GM23248 (cell line): ENCODE results near the gene PPDPF. TPM values are rescaled to one million over a fixed set of nuclear protein-coding genes. Genes with fewer than 3 reads are reported as not detected.

Experiments used
- DNase-seq: peaks from one replicate; pipeline ENCODE4 v3.0.0-alpha.2; 2015
- H2AFZ ChIP-seq: fragments of 200-600 bp; sonication (generic); 2 replicates; pipeline ENCODE4 v1.6.1; 2016; ENCODE audit warnings: antibody characterized with exemption
- H3F3A ChIP-seq: fragments of 200-600 bp; sonication (generic); 2 replicates; pipeline ENCODE4 v1.6.1; 2016; ENCODE audit warnings: mild to moderate bottlenecking, antibody characterized with exemption, mixed run types; ENCODE audit not compliant: insufficient read depth
- H3K27ac ChIP-seq: fragments of 200-600 bp; sonication (generic); 2 replicates; pipeline ENCODE4 v1.5.1; 2016; ENCODE audit warnings: mild to moderate bottlenecking
- H3K27me3 ChIP-seq: fragments of 200-600 bp; sonication (generic); replicated peaks from 2 replicates; pipeline ENCODE4 v1.6.1; 2016; ENCODE audit warnings: mild to moderate bottlenecking; ENCODE audit not compliant: insufficient read depth
- H3K36me3 ChIP-seq: fragments of 200-600 bp; sonication (generic); 2 replicates; pipeline ENCODE4 v1.6.1; 2016; ENCODE audit warnings: low read depth, mild to moderate bottlenecking
- H3K4me1 ChIP-seq: fragments of 200-600 bp; sonication (generic); 2 replicates; pipeline ENCODE4 v1.6.1; 2016; ENCODE audit warnings: mild to moderate bottlenecking; ENCODE audit not compliant: insufficient read depth
- H3K4me2 ChIP-seq: fragments of 200-600 bp; sonication (generic); one replicate; pipeline ENCODE4 v1.6.1; 2016; ENCODE audit warnings: mild to moderate bottlenecking; ENCODE audit not compliant: unreplicated experiment
- H3K4me3 ChIP-seq: fragments of 200-600 bp; sonication (generic); 2 replicates; pipeline ENCODE4 v1.5.1; 2016; ENCODE audit warnings: mild to moderate bottlenecking
- H3K79me2 ChIP-seq: fragments of 200-600 bp; sonication (generic); 2 replicates; pipeline ENCODE4 v1.6.1; 2016; ENCODE audit warnings: mild to moderate bottlenecking; ENCODE audit not compliant: insufficient read depth
- H3K9ac ChIP-seq: fragments of 200-600 bp; sonication (generic); 2 replicates; pipeline ENCODE4 v1.6.1; 2016; ENCODE audit warnings: mild to moderate bottlenecking
- H3K9me2 ChIP-seq: fragments of 200-600 bp; sonication (generic); 2 replicates; pipeline ENCODE4 v1.6.1; 2016; ENCODE audit warnings: mixed run types, mild to moderate bottlenecking, moderate library complexity; ENCODE audit not compliant: insufficient read depth
- H3K9me3 ChIP-seq: fragments of 200-600 bp; sonication (generic); one replicate; pipeline ENCODE4 v1.6.1; 2017; ENCODE audit warnings: low read depth
- H4K20me1 ChIP-seq: fragments of 200-600 bp; sonication (generic); 2 replicates; pipeline ENCODE4 v1.6.0; 2016; ENCODE audit not compliant: insufficient read depth
- EZH2 ChIP-seq: fragments of 200-600 bp; sonication (generic); IDR thresholded peaks from 2 replicates; pipeline ENCODE4 v1.6.1; 2018; ENCODE audit warnings: antibody characterized with exemption, mild to moderate bottlenecking; ENCODE audit not compliant: insufficient read depth, poor library complexity, severe bottlenecking
- EZH2phosphoT487 ChIP-seq: fragments of 200-600 bp; sonication (generic); IDR thresholded peaks from 2 replicates; pipeline ENCODE4 v1.6.1; 2018; ENCODE audit warnings: antibody characterized with exemption, moderate library complexity, mild to moderate bottlenecking, low read depth; ENCODE audit not compliant: insufficient read depth
- WGBS, 2 experiments: methylation state at CpG; one replicate each; pipeline ENCODE4 v1.1.6; 2015 to 2017; ENCODE audit warnings: low lambda C conversion rate in 2 of 2, low coverage in 1 of 2; ENCODE audit errors: missing lambda C conversion rate in 2 of 2; 5-methylcytosine and 5-hydroxymethylcytosine counted together
- in situ Hi-C: fragments of 300-500 bp; cut with MboI; formaldehyde crosslinking; loops from 2 replicates; pipeline ENCODE4 v1.15.0; 2020
- polyA plus RNA-seq: library from polyadenylated mRNA; unstranded; fragments of >200 nt; fragmentation: Nextera tagmentation; extraction: Ambion mirVana; gene quantifications from 2 replicates; pipeline ENCODE4 v1.2.1, GENCODE V29; 2016
- total RNA-seq: library from RNA; depleted of rRNA; stranded (reverse); fragments of >200 nt; shearing (Covaris generic); gene quantifications from 2 replicates; pipeline ENCODE4 v1.2.3, GENCODE V29; 2014

Gene PPDPF
- total and polyA plus RNA-seq, 2 experiments from 2014 or later = 170 to 236 TPM

DNA sequence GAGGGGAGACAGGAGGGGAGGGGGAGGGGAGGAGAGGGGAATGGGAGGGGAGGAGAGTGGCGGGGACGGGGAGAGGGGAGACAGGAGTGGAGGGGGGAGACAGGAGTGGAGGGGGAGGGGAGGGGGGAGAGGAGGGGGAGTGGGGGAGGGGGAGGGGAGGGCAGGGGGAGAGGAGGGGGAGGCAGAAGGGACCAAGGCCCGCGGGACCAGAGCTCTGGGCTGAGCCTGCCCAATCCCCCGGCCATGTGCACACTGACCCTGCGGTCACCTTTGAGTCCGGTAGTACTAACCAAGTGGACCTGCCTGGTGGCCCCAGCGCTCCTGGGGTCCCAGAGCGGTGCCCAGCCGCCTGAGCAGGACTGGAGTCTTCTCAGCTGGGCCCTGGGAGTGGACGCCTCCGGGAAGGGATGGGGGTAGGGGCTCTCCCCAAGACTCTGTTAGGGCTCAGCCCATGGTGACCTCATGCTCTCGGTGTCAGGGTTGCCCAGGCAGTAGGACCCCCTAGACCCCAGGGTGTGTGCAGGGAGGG is 47.6 kb upstream of the PPDPF start:
- H2AFZ ChIP-seq = no peak overlapping the region
- no peak overlapping the region for H3K4me2 ChIP-seq
- in situ Hi-C loops = no loop called here
- H3K4me3 ChIP-seq = no peak overlapping the region
- no peak overlapping the region for H3K27ac ChIP-seq
- no peaks in the 10 kb centered on the region for H3F3A ChIP-seq
- H4K20me1 ChIP-seq = no peaks in the 10 kb centered on the region
- H3K9me2 ChIP-seq = no peaks in the 10 kb centered on the region
- 43 to 47% methylated on average over 9 to 13 of the region's 13 CpGs for WGBS, 2 experiments
- no peak overlapping the region for H3K9ac ChIP-seq
- peaks cover 51% of the 10 kb centered on the region for H3K27me3 ChIP-seq
- no peaks in the 10 kb centered on the region for H3K4me1 ChIP-seq
- no peak for DNase-seq
- no peaks in the 10 kb centered on the region for H3K79me2 ChIP-seq
- no peak for TF ChIP-seq EZH2
- no peak for TF ChIP-seq EZH2phosphoT487
- H3K36me3 ChIP-seq = no peaks in the 10 kb centered on the region
- H3K9me3 ChIP-seq = no peaks in the 10 kb centered on the region

GRCh38 chr20:63473555-63474449 is 46.8 kb upstream of the PPDPF start:
- peaks cover 45% of the 10 kb centered on the region for H3K27me3 ChIP-seq
- WGBS, 2 experiments = 20 to 23% methylated on average over 25 to 30 of the region's 30 CpGs

DNA sequence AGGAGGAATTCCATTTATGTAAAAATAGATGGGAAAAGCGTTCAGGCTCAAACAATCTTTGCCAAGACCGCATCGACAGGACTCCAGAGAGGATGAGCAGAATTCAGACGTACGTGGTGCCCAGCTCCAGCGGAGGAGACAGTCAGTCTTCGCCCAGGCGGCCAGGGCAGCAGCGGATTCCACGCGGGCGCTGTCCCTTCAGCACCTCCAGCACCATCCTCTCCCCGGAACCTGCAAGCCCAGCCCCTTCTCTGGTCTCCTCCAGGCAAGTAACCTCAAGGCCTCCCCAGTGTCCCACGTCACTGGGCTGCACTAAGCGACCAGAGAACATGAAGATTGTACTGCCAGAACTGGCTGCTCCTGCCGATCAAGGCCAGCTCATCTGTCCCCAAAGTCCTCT is 45.4 kb upstream of the PPDPF start:
- WGBS, 2 experiments = 4 to 5% methylated on average over 16 of the region's 16 CpGs
- no peak overlapping the region for H3K9ac ChIP-seq
- no peaks in the 10 kb centered on the region for H3K9me2 ChIP-seq
- peak; percentile 61 for DNase-seq
- no peaks in the 10 kb centered on the region for H3K9me3 ChIP-seq
- in situ Hi-C loops = no loop called here
- H2AFZ ChIP-seq = no peak overlapping the region
- no peaks in the 10 kb centered on the region for H3K4me1 ChIP-seq
- H3K27me3 ChIP-seq = peaks cover 34% of the 10 kb centered on the region
- H3K36me3 ChIP-seq = no peaks in the 10 kb centered on the region
- no peaks in the 10 kb centered on the region for H3F3A ChIP-seq
- no peaks in the 10 kb centered on the region for H3K79me2 ChIP-seq
- no peak overlapping the region for H3K4me2 ChIP-seq
- H3K27ac ChIP-seq = no peak overlapping the region
- H3K4me3 ChIP-seq = no peak overlapping the region
- H4K20me1 ChIP-seq = no peaks in the 10 kb centered on the region
- TF ChIP-seq EZH2 (no peak), EZH2phosphoT487 (no peak)

More at GRCh38 chr20:63473555-63474449, 46.8 kb upstream of the PPDPF start:
- Histone ChIP-seq H2AFZ (no peak overlapping the region), H3K9me2 (no peaks in the 10 kb centered on the region), H3K4me2 (no peak overlapping the region), H3K4me3 (no peak overlapping the region), H3K27ac (no peak overlapping the region), H3K36me3 (no peaks in the 10 kb centered on the region), H3K4me1 (no peaks in the 10 kb centered on the region), H3K9me3 (no peaks in the 10 kb centered on the region), H3K79me2 (no peaks in the 10 kb centered on the region), H4K20me1 (no peaks in the 10 kb centered on the region), H3F3A (no peaks in the 10 kb centered on the region), H3K9ac (no peak overlapping the region)
- in situ Hi-C loops = no loop called here
- TF ChIP-seq EZH2 (no peak), EZH2phosphoT487 (no peak)
- DNase-seq = no peak

GRCh38 chr20:63477061-63477616 is 43.4 kb upstream of the PPDPF start:
- DNase-seq = no peak
- Histone ChIP-seq H3K79me2 (no peaks in the 10 kb centered on the region), H3K36me3 (no peaks in the 10 kb centered on the region), H3K4me1 (no peaks in the 10 kb centered on the region), H3K27ac (no peak overlapping the region), H3F3A (no peaks in the 10 kb centered on the region), H3K4me2 (no peak overlapping the region), H4K20me1 (no peaks in the 10 kb centered on the region), H3K9ac (no peak overlapping the region), H3K9me3 (no peaks in the 10 kb centered on the region), H3K9me2 (no peaks in the 10 kb centered on the region), H2AFZ (no peak overlapping the region), H3K4me3 (no peak overlapping the region), H3K27me3 (peaks cover 33% of the 10 kb centered on the region)
- in situ Hi-C loops = no loop called here
- WGBS, 2 experiments = 16 to 20% methylated on average over 21 of the region's 21 CpGs
- TF ChIP-seq EZH2phosphoT487 = no peak
- no peak for TF ChIP-seq EZH2
